Thoracic aorta (tissue), 2 donors: ENCODE data around the gene F7. TPM values are rescaled to one million over a fixed set of nuclear protein-coding genes. Genes with fewer than 3 reads are reported as not detected.

Source experiments
- ATAC-seq: fragments of 150-250 bp; one replicate; pipeline ENCODE4 v1.8.0; 2017; ENCODE audit warnings: low read depth; ENCODE audit not compliant: insufficient number of reproducible peaks, low FRiP score
- DNase-seq: peaks from one replicate; pipeline ENCODE4 v3.0.0-alpha.2; 2020; ENCODE audit warnings: low spot score
- H3K27ac ChIP-seq, 2 donors: fragments of 200-600 bp; sonication (generic); 1 replicate in 1 of 2; 2 replicates in 1 of 2; pipeline ENCODE4 v1.5.1; 2016; ENCODE audit warnings: mild to moderate bottlenecking in 2 of 2, moderate library complexity in 2 of 2
- H3K27me3 ChIP-seq: fragments of 200-600 bp; sonication (generic); replicated peaks from 2 replicates; pipeline ENCODE4 v1.6.0; 2016; ENCODE audit warnings: mild to moderate bottlenecking; ENCODE audit not compliant: insufficient read depth
- H3K36me3 ChIP-seq: fragments of 200-600 bp; sonication (generic); one replicate; pipeline ENCODE4 v1.5.1; 2016
- H3K4me1 ChIP-seq, 2 donors: fragments of 200-600 bp; sonication (generic); 1 replicate in 1 of 2; 2 replicates in 1 of 2; pipeline versions ENCODE4 v1.5.1 to v1.6.0; 2016; ENCODE audit warnings: low read depth in 2 of 2, mild to moderate bottlenecking in 1 of 2; ENCODE audit not compliant: control insufficient read depth in 1 of 2
- H3K4me3 ChIP-seq: fragments of 200-600 bp; sonication (generic); 2 replicates; pipeline ENCODE4 v1.5.1; 2016; ENCODE audit warnings: mild to moderate bottlenecking
- H3K9me3 ChIP-seq: fragments of 200-600 bp; sonication (generic); 2 replicates; pipeline ENCODE4 v1.5.1; 2016
- total RNA-seq, 2 donors: library from RNA; depleted of rRNA; stranded (reverse); fragments of >200 nt; gene quantifications; one replicate each; pipeline versions ENCODE4 v1.1.0 to v1.2.3, GENCODE V29; 2016
- TF ChIP-seq, protein P1 (sequence below): fragments of 200-600 bp; sonication (generic); IDR thresholded peaks from one replicate; pipeline ENCODE4 v1.5.1; 2019; ENCODE audit warnings: antibody characterized with exemption

The F7 gene
- total RNA-seq, 2 donors from 2014 or later = not detected

DNA sequence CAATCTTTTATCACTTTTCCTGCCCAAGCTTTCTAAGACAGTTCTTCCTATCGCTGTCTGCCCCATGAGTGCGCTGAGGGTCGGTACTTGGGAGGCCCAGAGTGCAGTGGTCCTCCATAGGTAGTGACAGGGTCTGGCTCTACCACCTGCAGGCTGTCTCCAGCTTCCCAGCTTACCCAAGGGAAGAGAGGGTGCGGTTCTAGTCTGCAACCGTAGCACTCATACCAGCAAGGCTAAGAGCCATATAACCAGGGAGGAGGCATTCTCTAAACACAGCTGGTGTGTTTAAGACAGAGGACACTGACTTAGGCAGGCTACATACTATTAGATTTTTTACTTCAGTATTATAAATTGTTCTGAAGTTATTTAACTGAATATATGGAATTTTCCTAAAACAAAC lies 61.1 kb downstream of the F7 start:
- H3K9me3 ChIP-seq = no peaks in the 10 kb centered on the region
- TF ChIP-seq, protein P1, sequence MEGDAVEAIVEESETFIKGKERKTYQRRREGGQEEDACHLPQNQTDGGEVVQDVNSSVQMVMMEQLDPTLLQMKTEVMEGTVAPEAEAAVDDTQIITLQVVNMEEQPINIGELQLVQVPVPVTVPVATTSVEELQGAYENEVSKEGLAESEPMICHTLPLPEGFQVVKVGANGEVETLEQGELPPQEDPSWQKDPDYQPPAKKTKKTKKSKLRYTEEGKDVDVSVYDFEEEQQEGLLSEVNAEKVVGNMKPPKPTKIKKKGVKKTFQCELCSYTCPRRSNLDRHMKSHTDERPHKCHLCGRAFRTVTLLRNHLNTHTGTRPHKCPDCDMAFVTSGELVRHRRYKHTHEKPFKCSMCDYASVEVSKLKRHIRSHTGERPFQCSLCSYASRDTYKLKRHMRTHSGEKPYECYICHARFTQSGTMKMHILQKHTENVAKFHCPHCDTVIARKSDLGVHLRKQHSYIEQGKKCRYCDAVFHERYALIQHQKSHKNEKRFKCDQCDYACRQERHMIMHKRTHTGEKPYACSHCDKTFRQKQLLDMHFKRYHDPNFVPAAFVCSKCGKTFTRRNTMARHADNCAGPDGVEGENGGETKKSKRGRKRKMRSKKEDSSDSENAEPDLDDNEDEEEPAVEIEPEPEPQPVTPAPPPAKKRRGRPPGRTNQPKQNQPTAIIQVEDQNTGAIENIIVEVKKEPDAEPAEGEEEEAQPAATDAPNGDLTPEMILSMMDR = no peak
- no peak overlapping the region for H3K4me3 ChIP-seq
- DNase-seq (no peak), ATAC-seq (no peak)
- H3K27ac ChIP-seq = no peak overlapping the region
- H3K27me3 ChIP-seq = no peaks in the 10 kb centered on the region
- no peaks in the 10 kb centered on the region for H3K4me1 ChIP-seq
- peaks cover 11% of the 10 kb centered on the region for H3K36me3 ChIP-seq

DNA sequence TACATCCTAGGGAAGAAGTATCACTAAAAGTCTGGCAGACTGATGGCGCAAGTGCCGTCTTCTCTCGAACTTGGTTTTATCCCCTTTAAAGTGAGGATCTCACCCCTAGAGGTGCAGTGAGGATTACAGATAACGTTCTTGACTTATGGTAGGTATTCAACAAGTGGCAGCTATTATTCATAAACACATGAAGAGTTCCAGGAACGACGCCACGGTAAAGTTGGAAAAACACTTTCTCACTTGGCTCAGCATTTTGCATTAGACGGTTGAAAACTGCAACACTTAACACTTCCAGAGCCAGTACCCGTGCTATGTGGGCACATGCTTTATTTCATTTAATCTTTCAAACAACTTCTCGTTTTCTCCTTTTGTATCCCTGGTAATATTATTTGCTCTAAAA lies 61.6 kb downstream of the F7 start:
- no peak overlapping the region for H3K4me3 ChIP-seq
- H3K27ac ChIP-seq = no peak overlapping the region
- H3K27me3 ChIP-seq = no peaks in the 10 kb centered on the region
- ATAC-seq = no peak
- TF ChIP-seq, protein P1 = no peak
- no peak for DNase-seq
- peaks cover 16% of the 10 kb centered on the region for H3K36me3 ChIP-seq
- H3K4me1 ChIP-seq = no peaks in the 10 kb centered on the region
- H3K9me3 ChIP-seq = no peaks in the 10 kb centered on the region

DNA sequence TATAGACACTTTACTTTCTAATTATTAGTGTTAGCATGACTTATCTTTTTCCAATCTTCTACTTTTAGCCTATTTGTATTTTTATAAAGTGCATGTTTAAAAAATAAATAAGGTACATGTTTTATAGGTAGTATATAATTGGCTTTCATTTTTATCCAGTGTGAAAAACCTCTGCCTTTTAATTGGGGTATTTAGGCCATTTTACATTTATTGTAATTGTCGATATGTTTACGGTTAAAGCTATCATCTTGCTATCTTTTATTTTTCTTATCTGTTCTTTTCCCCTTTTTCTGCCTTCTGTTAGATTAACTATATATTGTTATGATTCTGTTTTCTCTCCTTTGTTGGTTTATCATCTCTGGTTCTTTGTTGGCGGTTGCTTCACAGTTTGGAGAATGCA lies 62.0 kb downstream of the F7 start:
- no peaks in the 10 kb centered on the region for H3K27me3 ChIP-seq
- H3K4me3 ChIP-seq = no peak overlapping the region
- ATAC-seq (no peak), DNase-seq (no peak)
- no peaks in the 10 kb centered on the region for H3K9me3 ChIP-seq
- TF ChIP-seq, protein P1 = no peak
- no peak overlapping the region for H3K27ac ChIP-seq
- H3K4me1 ChIP-seq = no peaks in the 10 kb centered on the region
- H3K36me3 ChIP-seq = peaks cover 18% of the 10 kb centered on the region

DNA sequence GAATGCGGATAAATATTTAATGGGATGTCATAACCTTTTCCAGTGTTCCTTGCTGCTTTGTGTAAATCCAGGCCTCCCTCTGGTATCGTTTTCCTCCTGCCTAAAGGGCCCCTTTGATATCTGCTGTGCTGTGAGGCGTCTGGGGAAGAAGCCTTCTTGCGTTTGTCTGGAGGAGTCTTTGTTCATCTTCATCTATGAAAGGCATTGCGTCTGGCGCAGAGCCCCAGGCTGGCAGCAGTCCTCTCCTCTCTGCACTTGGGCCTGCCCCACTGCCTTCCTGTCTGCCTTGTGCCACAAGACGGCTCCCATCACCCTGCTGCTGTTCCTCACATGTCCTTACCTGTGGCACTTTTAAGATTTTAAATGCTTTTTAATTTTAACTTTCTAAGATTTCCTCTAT lies 62.6 kb downstream of the F7 start:
- TF ChIP-seq, protein P1 = no peak
- no peak for DNase-seq
- no peaks in the 10 kb centered on the region for H3K27me3 ChIP-seq
- no peak for ATAC-seq
- H3K27ac ChIP-seq = no peak overlapping the region
- no peak overlapping the region for H3K4me3 ChIP-seq
- H3K36me3 ChIP-seq = peaks cover 18% of the 10 kb centered on the region
- H3K9me3 ChIP-seq = no peaks in the 10 kb centered on the region
- H3K4me1 ChIP-seq = no peaks in the 10 kb centered on the region

DNA sequence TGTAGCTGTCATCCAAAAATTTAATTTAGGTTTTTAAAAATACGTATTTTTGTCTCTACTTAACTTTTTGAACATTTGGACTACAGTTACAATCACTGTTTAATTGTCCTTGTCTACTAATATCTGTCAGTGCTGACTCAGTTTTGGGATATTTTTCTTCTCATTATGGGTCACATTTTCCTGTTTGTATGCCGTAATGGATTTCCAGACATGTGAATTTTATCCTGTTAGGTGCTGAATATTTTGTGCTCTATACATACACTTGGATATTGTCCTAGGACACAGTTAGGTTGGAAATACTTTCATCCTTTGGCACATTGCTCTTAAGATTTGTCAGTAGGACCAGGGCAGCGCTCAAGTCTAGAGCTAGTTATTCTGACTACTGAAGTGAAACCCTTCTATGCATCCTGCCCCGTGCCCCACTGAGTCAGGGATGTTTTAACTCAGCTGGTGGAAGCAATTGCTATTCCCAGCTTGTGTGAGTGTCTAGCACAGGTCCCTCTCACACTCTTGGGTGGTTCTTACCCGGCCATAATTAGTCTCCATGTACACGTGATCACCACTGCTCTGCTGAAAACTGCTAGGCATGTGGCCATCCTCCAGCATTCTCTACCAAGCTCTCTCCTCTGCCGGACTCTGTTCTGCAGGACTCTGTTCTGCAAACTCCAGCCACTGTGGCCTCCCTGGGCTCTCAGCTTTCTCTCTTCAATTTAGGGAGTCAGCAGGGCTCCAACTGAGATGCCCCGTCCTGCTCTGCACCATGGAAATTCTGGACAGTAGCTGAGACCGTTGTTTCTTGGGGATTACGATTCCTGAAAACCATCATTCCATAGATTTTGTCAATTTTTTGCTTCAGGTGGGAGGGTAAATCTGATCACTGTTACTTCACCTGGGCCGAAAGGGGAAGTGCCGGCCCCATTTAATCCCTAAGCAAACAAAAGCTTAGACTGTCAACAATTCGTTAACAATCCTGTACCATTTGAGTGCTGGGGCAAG lies 64.0 kb downstream of the F7 start:
- DNase-seq (no peak), ATAC-seq (no peak)
- Histone ChIP-seq H3K27me3 (no peaks in the 10 kb centered on the region), H3K9me3 (no peaks in the 10 kb centered on the region), H3K36me3 (peaks cover 18% of the 10 kb centered on the region), H3K4me3 (no peak overlapping the region), H3K4me1 (no peaks in the 10 kb centered on the region), H3K27ac (no peak overlapping the region)
- TF ChIP-seq, protein P1 = no peak

Other genes with a start within 250 kb of the F7 start
- 10 to 100 TPM; 34.9 to 49.2 TPM for gene MCF2L, start 136.6 kb upstream of the F7 start, total RNA-seq
- gene F10, start 17.0 kb downstream of the F7 start, total RNA-seq = 10 to 100 TPM; 25.5 to 31.5 TPM
- gene PROZ, start 52.9 kb downstream of the F7 start, total RNA-seq = not detected
- gene PCID2, start 102.9 kb downstream of the F7 start, total RNA-seq = 10 to 100 TPM; 46.8 to 55.4 TPM
- 100 to 1,000 TPM; 112 to 156 TPM for gene CUL4A, start 103.8 kb downstream of the F7 start, total RNA-seq
- gene LAMP1, start 191.4 kb downstream of the F7 start, total RNA-seq = 100 to 1,000 TPM; 145 to 210 TPM